Amniotic stem cell (primary cell): ENCODE results near the gene CDKN2B-AS1.

Experiments
- DNase-seq: peaks from one replicate; lab custom pipeline; 2025; lab: John Stamatoyannopoulos, UW

Gene CDKN2B-AS1

GRCh38 chr9:22088053-22088716 lies 93.6 kb downstream of the CDKN2B-AS1 start:
- DNase-seq, result no peak

- no peak for DNase-seq
Observed at GRCh38 chr9:22088717-22089061, 94.1 kb downstream of the CDKN2B-AS1 start.

- no peak for DNase-seq
Observed at GRCh38 chr9:22097707-22098106, 103.1 kb downstream of the CDKN2B-AS1 start.

- no peak for DNase-seq
Observed at GRCh38 chr9:22098643-22099332, 104.2 kb downstream of the CDKN2B-AS1 start.

GRCh38 chr9:22100626-22101025 lies 106.0 kb downstream of the CDKN2B-AS1 start:
- DNase-seq, result no peak

- no peak for DNase-seq
Observed at GRCh38 chr9:22102146-22103053, 107.8 kb downstream of the CDKN2B-AS1 start.

- DNase-seq, result no peak
Observed at GRCh38 chr9:22103685-22104575, 109.3 kb downstream of the CDKN2B-AS1 start.

GRCh38 chr9:22105005-22105722 lies 110.6 kb downstream of the CDKN2B-AS1 start:
- DNase-seq, result no peak

- no peak for DNase-seq
Observed at GRCh38 chr9:22107202-22108045, 112.8 kb downstream of the CDKN2B-AS1 start.

- no peak for DNase-seq
Observed at GRCh38 chr9:22108581-22109370, 114.2 kb downstream of the CDKN2B-AS1 start.

- DNase-seq, result no peak
Observed at GRCh38 chr9:22111176-22111953, 116.8 kb downstream of the CDKN2B-AS1 start.

GRCh38 chr9:22111954-22112247 lies 117.3 kb downstream of the CDKN2B-AS1 start:
- no peak for DNase-seq

- no peak for DNase-seq
Observed at GRCh38 chr9:22112870-22113821, 118.6 kb downstream of the CDKN2B-AS1 start.

GRCh38 chr9:22114956-22115355 lies 120.4 kb downstream of the CDKN2B-AS1 start:
- DNase-seq, result no peak

- no peak for DNase-seq
Observed at GRCh38 chr9:22116758-22117157, 122.2 kb downstream of the CDKN2B-AS1 start.

GRCh38 chr9:22117511-22118384 lies 123.2 kb downstream of the CDKN2B-AS1 start:
- DNase-seq, result no peak
